HEK293 (cell line): ENCODE results near the gene SPOCK1.

Source experiments
- BCL11B ChIP-seq: fragments of 450-650 bp; formaldehyde crosslinking; IDR thresholded peaks from 2 replicates; pipeline ENCODE4 v1.5.1; 2016; ENCODE audit warnings: low read depth, missing biosample characterization, missing genetic modification characterization
- CTCF ChIP-seq: fragments of 450-650 bp; formaldehyde crosslinking; IDR thresholded peaks from 2 replicates; pipeline ENCODE4 v1.5.1; 2016; ENCODE audit warnings: missing biosample characterization, missing genetic modification characterization
- HIC1 ChIP-seq: fragments of 450-650 bp; formaldehyde crosslinking; IDR thresholded peaks from 2 replicates; pipeline ENCODE4 v1.5.1; 2016; ENCODE audit warnings: missing biosample characterization, missing genetic modification characterization
- KLF1 ChIP-seq: fragments of 450-650 bp; formaldehyde crosslinking; IDR thresholded peaks from 2 replicates; pipeline ENCODE4 v1.5.1; 2016; ENCODE audit warnings: missing biosample characterization, missing genetic modification characterization
- YY1 ChIP-seq: fragments of 450-650 bp; formaldehyde crosslinking; IDR thresholded peaks from 2 replicates; pipeline ENCODE4 v1.5.1; 2018; ENCODE audit warnings: missing biosample characterization, missing genetic modification characterization
- ZBTB7A ChIP-seq: fragments of 450-650 bp; formaldehyde crosslinking; IDR thresholded peaks from 2 replicates; pipeline ENCODE4 v1.5.1; 2016; ENCODE audit warnings: low read depth, missing biosample characterization, missing genetic modification characterization
- ZNF416 ChIP-seq: fragments of 450-650 bp; formaldehyde crosslinking; IDR thresholded peaks from 2 replicates; pipeline ENCODE4 v1.5.1; 2016; ENCODE audit warnings: missing biosample characterization, missing genetic modification characterization
- ZNF501 ChIP-seq: fragments of 450-650 bp; formaldehyde crosslinking; IDR thresholded peaks from 2 replicates; pipeline ENCODE4 v1.5.1; 2016; ENCODE audit warnings: missing biosample characterization, missing genetic modification characterization
- ZNF521 ChIP-seq: fragments of 450-650 bp; formaldehyde crosslinking; IDR thresholded peaks from 2 replicates; pipeline ENCODE4 v1.5.1; 2017; ENCODE audit warnings: missing biosample characterization, mild to moderate bottlenecking, missing genetic modification characterization
- ZNF600 ChIP-seq: fragments of 450-650 bp; formaldehyde crosslinking; IDR thresholded peaks from 2 replicates; pipeline ENCODE4 v1.5.1; 2016; ENCODE audit warnings: missing biosample characterization, missing genetic modification characterization
- ZNF660 ChIP-seq: fragments of 450-650 bp; IDR thresholded peaks from 2 replicates; pipeline ENCODE4 v1.5.1; 2018; ENCODE audit warnings: missing biosample characterization, mild to moderate bottlenecking, missing genetic modification characterization
- ZSCAN18 ChIP-seq: fragments of 450-650 bp; formaldehyde crosslinking; IDR thresholded peaks from 2 replicates; pipeline ENCODE4 v1.5.1; 2016; ENCODE audit warnings: missing biosample characterization, missing genetic modification characterization
- ZSCAN5A ChIP-seq: fragments of 450-650 bp; formaldehyde crosslinking; IDR thresholded peaks from 2 replicates; pipeline ENCODE4 v1.5.1; 2016; ENCODE audit warnings: missing biosample characterization, missing genetic modification characterization

- no peak for TF ChIP-seq CTCF
- no peak for TF ChIP-seq ZSCAN18 (tag by site-specific recombination)
- no peak for TF ChIP-seq KLF1 (tag by site-specific recombination)
- no peak for TF ChIP-seq YY1
- no peak for TF ChIP-seq ZNF600 (tag by site-specific recombination)
- TF ChIP-seq HIC1 (tag by site-specific recombination) = no peak
- no peak for TF ChIP-seq ZSCAN5A (tag by site-specific recombination)
- no peak for TF ChIP-seq ZBTB7A
- TF ChIP-seq ZNF501 (tag by site-specific recombination) = no peak
- no peak for TF ChIP-seq BCL11B (tag by site-specific recombination)
- TF ChIP-seq ZNF416 (tag by site-specific recombination) = no peak
- TF ChIP-seq ZNF660 (tag by site-specific recombination) = no peak
- TF ChIP-seq ZNF521 (tag by site-specific recombination) = no peak
Observed at GRCh38 chr5:137360607-137361006, 138.5 kb downstream of the SPOCK1 start.
